Stimulated activated naive CD8-positive, alpha-beta T cell treated with anti-CD3 and anti-CD28 coated beads, Interleukin-15, Interleukin-2, amounts not matched to agents 100 ng/mL and 50 ng/mL, for 24 hours (primary cell): Measurements from ENCODE around the gene STRADB.
"Not testable (repeated sequence)": the region's sequence is repeated elsewhere in the genome, so short reads cannot be mapped to it uniquely, and the experiment has no call there.

Experiments used
- H3K27ac Mint-ChIP-seq: one replicate; pipeline ENCODE4 v1.8.0; 2021; ENCODE audit warnings: mild to moderate bottlenecking, mixed read lengths
- H3K27me3 Mint-ChIP-seq: one replicate; pipeline ENCODE4 v1.8.0; 2021; ENCODE audit warnings: mixed read lengths
- H3K36me3 Mint-ChIP-seq: one replicate; pipeline ENCODE4 v1.8.0; 2021; ENCODE audit warnings: low read depth, mixed read lengths
- H3K4me1 Mint-ChIP-seq: one replicate; pipeline ENCODE4 v1.8.0; 2021; ENCODE audit warnings: low read depth, mixed read lengths
- H3K4me3 Mint-ChIP-seq: one replicate; pipeline ENCODE4 v1.8.0; 2021; ENCODE audit warnings: mild to moderate bottlenecking, mixed read lengths
- H3K9me3 Mint-ChIP-seq: one replicate; pipeline ENCODE4 v1.8.0; 2021; ENCODE audit warnings: mixed read lengths

The STRADB gene

DNA sequence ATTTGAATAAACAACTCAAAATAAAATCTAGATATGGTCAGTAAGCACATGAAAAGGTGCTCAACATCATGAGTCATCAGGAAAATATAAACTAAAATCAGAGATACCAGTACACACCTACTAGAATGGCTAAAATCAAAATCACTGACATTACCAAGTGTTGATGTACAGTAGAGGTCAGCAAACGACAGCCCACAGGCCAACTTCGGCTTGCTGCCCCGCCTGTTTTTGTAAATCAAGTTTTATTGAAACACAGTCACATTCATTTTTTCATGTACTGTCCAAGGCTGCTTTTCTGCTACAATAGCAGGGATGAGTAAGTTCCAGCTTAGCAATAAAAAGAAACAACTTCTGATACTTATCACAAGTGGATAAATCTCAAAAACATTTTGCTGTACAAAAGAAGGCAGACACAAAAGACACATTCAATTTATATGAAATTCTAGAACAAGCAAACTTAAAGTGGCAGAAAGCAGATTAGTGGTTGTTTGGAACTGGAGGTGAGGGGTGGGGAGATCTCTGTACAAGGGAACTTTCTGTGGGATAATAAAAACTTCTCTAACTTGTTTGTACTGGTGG, 32.4 kb upstream of the STRADB start:
- H3K4me3 Mint-ChIP-seq: no peak overlapping the region
- no peaks in the 10 kb centered on the region for H3K27me3 Mint-ChIP-seq
- H3K9me3 Mint-ChIP-seq: no peaks in the 10 kb centered on the region
- peaks cover 18% of the 10 kb centered on the region for H3K36me3 Mint-ChIP-seq
- H3K27ac Mint-ChIP-seq: no peak overlapping the region
- peaks cover 56% of the 10 kb centered on the region for H3K4me1 Mint-ChIP-seq

DNA sequence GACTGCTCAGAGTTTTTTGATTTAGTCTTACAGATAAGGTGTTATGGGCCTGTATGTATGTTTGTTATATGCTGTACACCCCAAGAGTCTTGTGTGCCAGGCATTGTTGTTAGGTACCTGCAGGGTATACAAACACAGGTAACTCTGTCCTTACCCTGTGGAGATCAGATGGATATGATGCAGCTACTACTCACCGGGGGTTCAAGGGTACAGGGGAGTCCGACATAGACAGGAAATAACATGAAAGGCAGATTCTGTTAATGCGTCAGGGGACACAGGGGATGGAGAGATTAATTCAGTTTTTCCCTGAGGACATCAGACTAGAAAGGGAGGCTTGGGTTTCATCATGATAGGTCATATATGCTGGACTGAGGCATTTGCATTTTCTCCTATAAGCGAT, 31.6 kb upstream of the STRADB start:
- no peak overlapping the region for H3K4me3 Mint-ChIP-seq
- peaks cover 60% of the 10 kb centered on the region for H3K4me1 Mint-ChIP-seq
- H3K9me3 Mint-ChIP-seq: no peaks in the 10 kb centered on the region
- H3K27ac Mint-ChIP-seq: peak overlapping the region; percentile 40
- no peaks in the 10 kb centered on the region for H3K27me3 Mint-ChIP-seq
- peaks cover 18% of the 10 kb centered on the region for H3K36me3 Mint-ChIP-seq

DNA sequence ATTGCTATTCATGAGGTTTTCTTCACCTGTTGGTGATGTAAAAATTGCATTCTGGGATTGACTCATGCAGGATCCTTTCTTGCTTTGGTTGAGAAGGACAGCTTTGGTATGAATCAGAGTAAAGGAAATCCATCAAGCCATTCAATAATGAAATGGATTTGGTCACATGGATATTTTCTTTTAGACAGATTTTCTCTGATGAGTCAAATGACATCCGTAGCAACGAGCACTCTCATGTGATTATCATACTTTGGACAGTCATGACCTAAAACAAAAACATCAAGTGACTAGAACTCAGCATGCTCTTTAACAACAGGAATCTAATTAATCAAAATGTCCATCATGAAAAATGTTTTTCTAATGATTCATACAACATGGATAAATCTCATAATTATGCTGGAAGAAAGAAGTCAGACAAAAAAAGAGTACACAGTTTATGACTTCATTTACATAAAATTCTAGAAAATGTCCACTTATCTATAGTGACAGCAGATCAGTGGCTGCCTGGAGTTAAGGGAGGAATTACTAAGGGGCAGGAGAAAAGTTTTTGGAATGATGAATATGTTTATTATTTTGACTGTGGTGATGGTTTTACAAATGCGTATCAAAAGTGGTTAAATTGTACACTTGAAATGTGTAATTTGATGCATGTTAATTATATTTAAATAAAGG, 31.0 kb upstream of the STRADB start:
- Mint-ChIP-seq H3K9me3 (no peaks in the 10 kb centered on the region), H3K27ac (no peak overlapping the region), H3K4me3 (no peak overlapping the region), H3K27me3 (no peaks in the 10 kb centered on the region), H3K36me3 (peaks cover 18% of the 10 kb centered on the region), H3K4me1 (peaks cover 60% of the 10 kb centered on the region)

DNA sequence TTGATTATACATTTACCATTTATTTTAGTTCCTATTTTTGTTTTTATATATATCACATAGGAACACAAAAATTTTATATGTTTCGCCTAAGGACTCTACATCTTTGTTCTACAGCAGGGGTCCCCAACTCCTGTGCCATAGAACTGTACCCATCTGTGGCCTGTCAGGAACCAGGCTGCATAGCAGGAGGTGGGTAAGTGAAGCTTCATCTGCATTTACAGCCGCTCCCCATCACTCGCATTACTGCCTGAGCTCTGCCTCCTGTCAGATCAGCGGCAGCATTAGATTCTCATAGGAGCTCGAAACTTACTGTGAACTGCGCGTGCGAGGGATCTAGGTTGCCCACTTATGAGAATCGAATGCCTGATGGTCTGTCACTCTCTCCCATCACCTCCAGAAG, 25.6 kb upstream of the STRADB start:
- H3K9me3 Mint-ChIP-seq: peaks cover 6% of the 10 kb centered on the region
- H3K27ac Mint-ChIP-seq: no peak overlapping the region
- peaks cover 14% of the 10 kb centered on the region for H3K36me3 Mint-ChIP-seq
- H3K27me3 Mint-ChIP-seq: no peaks in the 10 kb centered on the region
- peaks cover 38% of the 10 kb centered on the region for H3K4me1 Mint-ChIP-seq
- H3K4me3 Mint-ChIP-seq: no peak overlapping the region

DNA sequence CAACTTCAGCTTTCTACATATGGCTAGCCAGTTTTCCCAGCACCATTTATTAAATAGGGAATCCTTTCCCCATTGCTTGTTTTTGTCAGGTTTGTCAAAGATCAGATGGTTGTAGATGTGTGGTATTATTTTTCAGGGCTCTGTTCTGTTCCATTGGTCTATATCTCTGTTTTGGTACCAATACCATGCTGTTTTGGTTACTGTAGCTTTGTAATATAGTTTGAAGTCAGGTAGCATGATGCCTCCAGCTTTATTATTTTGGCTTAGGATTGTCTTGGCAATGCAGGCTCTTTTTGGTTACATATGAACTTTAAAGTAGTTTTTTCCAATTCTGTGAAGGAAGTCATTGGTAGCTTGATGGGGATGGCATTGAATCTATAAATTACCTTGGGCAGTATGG, 23.2 kb upstream of the STRADB start:
- Mint-ChIP-seq H3K36me3 (peaks cover 18% of the 10 kb centered on the region), H3K4me1 (peaks cover 41% of the 10 kb centered on the region), H3K9me3 (peaks cover 10% of the 10 kb centered on the region)
- H3K4me3 Mint-ChIP-seq, H3K27ac Mint-ChIP-seq, H3K27me3 Mint-ChIP-seq: not testable (repeated sequence)

- H3K27ac Mint-ChIP-seq, H3K27me3 Mint-ChIP-seq, H3K4me3 Mint-ChIP-seq: not testable (repeated sequence)
- Mint-ChIP-seq H3K4me1 (peaks cover 49% of the 10 kb centered on the region), H3K36me3 (peaks cover 18% of the 10 kb centered on the region), H3K9me3 (peaks cover 10% of the 10 kb centered on the region)
These were observed 21.7 kb upstream of the STRADB start for GRCh38 chr2:201429835-201430234.

GRCh38 chr2:201430322-201430721, 21.2 kb upstream of the STRADB start:
- H3K4me3 Mint-ChIP-seq, H3K27me3 Mint-ChIP-seq, H3K27ac Mint-ChIP-seq: not testable (repeated sequence)
- Mint-ChIP-seq H3K4me1 (peaks cover 48% of the 10 kb centered on the region), H3K36me3 (peaks cover 18% of the 10 kb centered on the region), H3K9me3 (peaks cover 10% of the 10 kb centered on the region)

- Mint-ChIP-seq H3K36me3 (peaks cover 18% of the 10 kb centered on the region), H3K9me3 (peaks cover 10% of the 10 kb centered on the region), H3K27me3 (no peaks in the 10 kb centered on the region), H3K4me1 (peaks cover 48% of the 10 kb centered on the region), H3K27ac (no peak overlapping the region), H3K4me3 (no peak overlapping the region)
These were observed 20.7 kb upstream of the STRADB start for GRCh38 chr2:201430839-201431238.

- H3K9me3 Mint-ChIP-seq: peaks cover 10% of the 10 kb centered on the region
- H3K36me3 Mint-ChIP-seq: peaks cover 18% of the 10 kb centered on the region
- peaks cover 45% of the 10 kb centered on the region for H3K4me1 Mint-ChIP-seq
- H3K4me3 Mint-ChIP-seq: peak overlapping the region; percentile 66
- no peaks in the 10 kb centered on the region for H3K27me3 Mint-ChIP-seq
- peak overlapping the region; percentile 93 for H3K27ac Mint-ChIP-seq
These were observed 19.4 kb upstream of the STRADB start for GRCh38 chr2:201432038-201432620.

DNA sequence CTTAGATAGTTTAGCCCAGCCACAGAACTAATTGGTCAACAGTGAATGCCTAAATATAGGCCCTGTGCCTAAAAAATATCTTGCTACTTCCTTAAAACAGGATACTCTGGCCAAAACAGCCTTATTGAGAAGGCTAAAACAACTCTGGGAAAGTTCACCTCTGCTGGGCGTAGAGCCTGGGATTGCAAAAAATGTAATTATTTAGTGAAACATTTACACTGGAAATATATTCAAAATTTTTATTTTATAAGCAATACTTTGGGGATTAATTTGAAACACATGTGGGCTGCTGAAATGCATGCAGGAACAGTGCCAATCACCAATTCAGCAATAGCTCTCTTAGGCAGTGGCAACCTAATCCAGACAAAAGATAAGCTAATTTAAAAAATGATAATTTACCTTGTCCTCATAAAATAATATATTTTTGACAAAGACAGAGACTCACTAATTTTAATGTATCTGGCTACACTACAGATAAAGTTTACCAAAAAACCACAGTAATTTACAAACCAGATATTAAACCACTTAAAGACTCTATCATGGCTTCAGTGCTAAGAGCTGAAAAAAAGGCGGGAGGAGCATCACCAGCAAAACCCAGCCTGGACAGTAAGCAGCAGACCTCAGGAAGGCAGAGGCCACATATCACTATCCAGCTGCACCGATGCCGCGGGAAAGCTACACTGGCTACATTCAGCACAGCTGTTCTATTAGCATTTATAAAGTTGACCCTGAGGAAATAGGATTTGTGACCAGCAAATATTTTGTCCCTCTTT, 18.7 kb upstream of the STRADB start:
- peaks cover 10% of the 10 kb centered on the region for H3K9me3 Mint-ChIP-seq
- peaks cover 18% of the 10 kb centered on the region for H3K36me3 Mint-ChIP-seq
- H3K27me3 Mint-ChIP-seq: no peaks in the 10 kb centered on the region
- H3K4me1 Mint-ChIP-seq: peaks cover 51% of the 10 kb centered on the region
- H3K27ac Mint-ChIP-seq: peak overlapping the region; percentile 93
- H3K4me3 Mint-ChIP-seq: no peak overlapping the region

DNA sequence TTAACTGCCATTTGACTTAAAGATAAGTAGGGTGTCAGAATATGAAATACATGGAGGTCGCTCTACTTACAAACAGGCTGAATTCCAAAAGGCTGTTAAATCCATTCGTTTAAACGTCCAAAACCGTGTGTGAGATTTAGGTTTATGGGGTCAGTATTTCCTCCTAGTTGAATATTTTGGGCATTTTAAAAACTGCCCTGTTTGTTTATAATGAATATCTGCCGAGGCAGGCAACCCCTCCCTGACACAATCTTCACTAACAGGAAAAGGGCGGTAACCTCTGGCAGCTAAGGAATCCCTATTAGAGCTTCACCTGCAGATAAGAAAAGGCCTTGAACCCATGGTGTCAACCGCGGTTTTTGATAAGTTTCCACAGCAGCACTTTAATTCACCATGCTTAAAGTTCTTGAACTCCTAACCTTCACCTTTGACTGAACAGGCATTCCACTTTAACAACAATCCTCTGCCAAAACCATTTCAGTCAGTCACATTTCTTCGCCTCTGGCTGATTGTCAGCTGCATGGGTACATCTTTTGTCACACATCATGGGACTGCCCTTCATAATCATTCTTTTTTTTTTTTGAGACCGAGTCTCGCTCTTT, 18.0 kb upstream of the STRADB start:
- peak overlapping the region; percentile 32 for H3K27ac Mint-ChIP-seq
- peaks cover 10% of the 10 kb centered on the region for H3K9me3 Mint-ChIP-seq
- peaks cover 18% of the 10 kb centered on the region for H3K36me3 Mint-ChIP-seq
- no peak overlapping the region for H3K4me3 Mint-ChIP-seq
- no peaks in the 10 kb centered on the region for H3K27me3 Mint-ChIP-seq
- peaks cover 51% of the 10 kb centered on the region for H3K4me1 Mint-ChIP-seq

GRCh38 chr2:201436141-201436540, 15.4 kb upstream of the STRADB start:
- H3K4me1 Mint-ChIP-seq: peaks cover 55% of the 10 kb centered on the region
- no peak overlapping the region for H3K27ac Mint-ChIP-seq

GRCh38 chr2:201439336-201439922, 12.1 kb upstream of the STRADB start:
- H3K27me3 Mint-ChIP-seq, H3K4me3 Mint-ChIP-seq, H3K27ac Mint-ChIP-seq, H3K9me3 Mint-ChIP-seq: not testable (repeated sequence)
- H3K36me3 Mint-ChIP-seq: peaks cover 11% of the 10 kb centered on the region
- H3K4me1 Mint-ChIP-seq: peaks cover 27% of the 10 kb centered on the region

More at GRCh38 chr2:201436141-201436540, 15.4 kb upstream of the STRADB start:
- Mint-ChIP-seq H3K9me3 (peaks cover 4% of the 10 kb centered on the region), H3K36me3 (peaks cover 16% of the 10 kb centered on the region), H3K4me3 (no peak overlapping the region), H3K27me3 (no peaks in the 10 kb centered on the region)

GRCh38 chr2:201440182-201440581, 11.4 kb upstream of the STRADB start:
- Mint-ChIP-seq H3K9me3 (no peaks in the 10 kb centered on the region), H3K27me3 (no peaks in the 10 kb centered on the region), H3K27ac (no peak overlapping the region), H3K36me3 (peaks cover 11% of the 10 kb centered on the region), H3K4me1 (peaks cover 26% of the 10 kb centered on the region), H3K4me3 (no peak overlapping the region)
